NCI-H2227 treated with DMSO at 0.1 percent for 48 hours (cell line): ENCODE measurements around the gene SCGB2B2.
"Not testable (repeated sequence)": the region's sequence is repeated elsewhere in the genome, so short reads cannot be mapped to it uniquely, and the experiment has no call there.

Experiments
- DNase-seq: peaks from one replicate; lab custom pipeline; 2025; lab: John Stamatoyannopoulos, UW

Gene SCGB2B2

GRCh38 chr19:34668690-34669089 lies 8.3 kb downstream of the SCGB2B2 start:
- DNase-seq, result peak; percentile 77

GRCh38 chr19:34668077-34668689 lies 8.8 kb downstream of the SCGB2B2 start:
- DNase-seq, result peak; percentile 81

GRCh38 chr19:34667349-34668076 lies 9.4 kb downstream of the SCGB2B2 start:
- peak; percentile 92 for DNase-seq

GRCh38 chr19:34666958-34667265 lies 10.0 kb downstream of the SCGB2B2 start:
- DNase-seq, result no peak

- no peak for DNase-seq
These were observed 10.6 kb downstream of the SCGB2B2 start for GRCh38 chr19:34666200-34666957.

- not testable (repeated sequence) for DNase-seq
These were observed 11.7 kb downstream of the SCGB2B2 start for GRCh38 chr19:34665275-34665674.

- DNase-seq, result no peak
These were observed 12.1 kb downstream of the SCGB2B2 start for GRCh38 chr19:34664870-34665269.

- no peak for DNase-seq
These were observed 12.8 kb downstream of the SCGB2B2 start for GRCh38 chr19:34664168-34664567.

- peak; percentile 77 for DNase-seq
These were observed 14.0 kb downstream of the SCGB2B2 start for GRCh38 chr19:34662919-34663318.

GRCh38 chr19:34661357-34661756 lies 15.6 kb downstream of the SCGB2B2 start:
- no peak for DNase-seq

GRCh38 chr19:34655651-34656050 lies 21.3 kb downstream of the SCGB2B2 start:
- DNase-seq, result no peak

GRCh38 chr19:34654796-34655195 lies 22.2 kb downstream of the SCGB2B2 start:
- DNase-seq, result no peak

GRCh38 chr19:34651747-34652146 lies 25.2 kb downstream of the SCGB2B2 start:
- DNase-seq, result no peak

- no peak for DNase-seq
These were observed 26.9 kb downstream of the SCGB2B2 start for GRCh38 chr19:34649886-34650543.

- no peak for DNase-seq
These were observed 31.4 kb downstream of the SCGB2B2 start for GRCh38 chr19:34645551-34645950.

- no peak for DNase-seq
These were observed 31.9 kb downstream of the SCGB2B2 start for GRCh38 chr19:34644991-34645461.

- no peak for DNase-seq
These were observed 34.7 kb downstream of the SCGB2B2 start for GRCh38 chr19:34642241-34642640.

GRCh38 chr19:34639491-34640085 lies 37.4 kb downstream of the SCGB2B2 start:
- peak; percentile 99 for DNase-seq

- no peak for DNase-seq
These were observed 43.2 kb downstream of the SCGB2B2 start for GRCh38 chr19:34633802-34634201.
